CD4-positive, alpha-beta memory T cell (primary cell): ENCODE measurements around the gene SMPD3. TPM values are rescaled to one million over a fixed set of nuclear protein-coding genes. Genes with fewer than 3 reads are reported as not detected.

Experiments used
- CTCF ChIA-PET: fragments of 350-600 bp; sonication (Branson Sonifier 250); formaldehyde crosslinking; loops from one replicate; lab custom pipeline; 2021; ENCODE audit warnings: inconsistent platforms; ENCODE audit not compliant: partially characterized antibody; lab: Charles Lee
- POLR2A ChIA-PET: fragments of 350-600 bp; sonication (Branson Sonifier 250); formaldehyde crosslinking; loops from one replicate; lab custom pipeline; 2021; ENCODE audit not compliant: partially characterized antibody; lab: Charles Lee
- DNase-seq, 5 donors: peaks; one replicate each; pipeline versions ENCODE4 v3.0.0 to v3.0.0-alpha.2; 2020 to 2022; ENCODE audit warnings: mixed read lengths in 1 of 5
- H3K27ac ChIP-seq: one replicate; pipeline ENCODE4 v1.7.0; 2013; ENCODE audit warnings: low read depth, low read length
- H3K27me3 ChIP-seq: 2 replicates; pipeline ENCODE4 v1.7.0; 2013; ENCODE audit warnings: mild to moderate bottlenecking, low read length, moderate library complexity; ENCODE audit not compliant: insufficient read depth
- H3K36me3 ChIP-seq: 2 replicates; pipeline ENCODE4 v1.7.0; 2013; ENCODE audit warnings: mild to moderate bottlenecking, low read length, moderate library complexity; ENCODE audit not compliant: insufficient read depth
- H3K4me1 ChIP-seq: 2 replicates; pipeline ENCODE4 v1.7.0; 2013; ENCODE audit warnings: mild to moderate bottlenecking, low read length, moderate library complexity; ENCODE audit not compliant: insufficient read depth
- H3K4me3 ChIP-seq, 2 donors: one replicate each; pipeline ENCODE4 v1.7.0; 2013; ENCODE audit warnings: low read length in 2 of 2, mild to moderate bottlenecking in 1 of 2
- H3K9me3 ChIP-seq, 2 donors: one replicate each; pipeline ENCODE4 v1.7.0; 2013; ENCODE audit warnings: low read length in 2 of 2, control low read depth in 1 of 2; ENCODE audit not compliant: control insufficient read depth in 1 of 2
- H3K27ac Mint-ChIP-seq, 7 donors: one replicate each; pipeline ENCODE4 v1.8.0; 2020 to 2021; ENCODE audit warnings: mixed read lengths in 7 of 7, mild to moderate bottlenecking in 6 of 7, inconsistent platforms in 3 of 7, moderate library complexity in 3 of 7
- H3K27me3 Mint-ChIP-seq, 2 donors: one replicate each; pipeline ENCODE4 v1.8.0; 2020 to 2021; ENCODE audit warnings: mixed read lengths in 2 of 2
- H3K36me3 Mint-ChIP-seq, 2 donors: one replicate each; pipeline ENCODE4 v1.8.0; 2020 to 2021; ENCODE audit warnings: mixed read lengths in 2 of 2, inconsistent platforms in 1 of 2, mild to moderate bottlenecking in 1 of 2
- H3K4me1 Mint-ChIP-seq, 4 donors: one replicate each; pipeline ENCODE4 v1.8.0; 2020 to 2021; ENCODE audit warnings: mixed read lengths in 4 of 4, mild to moderate bottlenecking in 1 of 4
- H3K4me3 Mint-ChIP-seq, 8 donors: one replicate each; pipeline ENCODE4 v1.8.0; 2020 to 2021; ENCODE audit warnings: mixed read lengths in 8 of 8, mild to moderate bottlenecking in 7 of 8, moderate library complexity in 6 of 8, inconsistent platforms in 3 of 8
- H3K9me3 Mint-ChIP-seq, 8 donors: one replicate each; pipeline ENCODE4 v1.8.0; 2020 to 2021; ENCODE audit warnings: mixed read lengths in 8 of 8, mild to moderate bottlenecking in 5 of 8, inconsistent platforms in 3 of 8, moderate library complexity in 1 of 8
- intact Hi-C: fragments of 100-400 bp; cut with micrococcal nuclease; formaldehyde crosslinking; loops from one replicate; pipeline ENCODE4 v1.15.1; 2023
- polyA plus RNA-seq, 2 donors: library from polyadenylated mRNA; unstranded; fragments of 300-500 nt; fragmentation: Illumina TruSeq; gene quantifications; one replicate each; pipeline ENCODE4 v1.2.3, GENCODE V29; 2021
- total RNA-seq, 2 experiments: library from RNA; stranded (reverse); gene quantifications; one replicate each; pipeline ENCODE4 v1.2.3, GENCODE V29; 2021

The SMPD3 gene
- total and polyA plus RNA-seq, 4 experiments from 2014 or later, result 0.63 to 3.1 (median 0.87) TPM

GRCh38 chr16:68436581-68436980, 11.7 kb downstream of the SMPD3 start:
- Mint-ChIP-seq H3K9me3 (peaks cover 0 to 11% (median 2%) of the 10 kb centered on the region in 8 donors), H3K36me3 (no peaks in the 10 kb centered on the region), H3K27me3 (peaks cover 0 to 2% of the 10 kb centered on the region in 2 donors), H3K27ac (no peak overlapping the region), H3K4me1 (peaks cover 7 to 11% (median 9%) of the 10 kb centered on the region in 4 donors), H3K4me3 (no peak overlapping the region)
- Histone ChIP-seq H3K4me3 (no peak overlapping the region), H3K27me3 (no peaks in the 10 kb centered on the region), H3K36me3 (no peaks in the 10 kb centered on the region), H3K9me3 (no peaks in the 10 kb centered on the region), H3K27ac (no peak overlapping the region), H3K4me1 (peaks cover 12% of the 10 kb centered on the region)
- POLR2A ChIA-PET, result no interaction called here
- intact Hi-C loops, result no loop called here
- DNase-seq, result no peak
- CTCF ChIA-PET, result no interaction called here

DNA sequence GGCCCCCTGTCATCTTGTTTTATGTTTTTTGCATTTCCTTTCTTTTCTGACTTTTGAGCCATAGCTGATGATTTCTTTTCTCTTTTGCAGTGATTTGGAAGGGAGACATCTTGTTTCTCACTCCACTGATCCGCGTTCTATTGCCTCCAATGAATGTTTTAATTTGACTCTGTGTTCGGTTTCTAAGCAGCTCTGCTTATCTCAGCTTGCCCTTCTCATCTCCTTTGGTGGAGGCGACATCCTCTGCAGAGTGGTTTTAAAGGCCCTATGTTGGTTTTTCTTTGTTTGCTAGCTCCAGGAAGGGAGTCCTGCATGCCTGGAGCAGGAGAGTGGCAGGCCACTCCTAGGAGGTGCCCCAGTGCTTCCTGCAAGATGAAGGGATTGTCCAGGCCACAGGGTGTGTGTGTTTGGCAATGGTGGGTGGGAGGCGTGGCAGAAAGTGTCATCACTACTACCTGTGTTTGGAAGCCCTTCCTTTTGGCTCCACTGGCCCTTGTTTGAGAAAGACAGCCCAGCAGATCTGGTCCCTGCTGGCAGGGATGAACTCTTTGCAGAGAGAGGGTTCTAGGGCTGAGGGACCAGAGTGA, 13.6 kb downstream of the SMPD3 start:
- CTCF ChIA-PET, result interaction anchor here (1.0 to 1.9 kb wide), 5 partner anchors 9 to 40 kb away, joined by 3 to 8 read pairs (median 5); no protein-coding TSS in a partner anchor
- H3K36me3 ChIP-seq, result no peaks in the 10 kb centered on the region
- H3K27ac Mint-ChIP-seq, result peak overlapping the region in 5 of 7 donors; percentile 20 to 55 (median 53)

GRCh38 chr16:68433316-68433715, 15.0 kb downstream of the SMPD3 start:
- Histone ChIP-seq H3K4me3 (no peak overlapping the region), H3K4me1 (peaks cover 12% of the 10 kb centered on the region), H3K9me3 (no peaks in the 10 kb centered on the region), H3K36me3 (no peaks in the 10 kb centered on the region), H3K27ac (no peak overlapping the region), H3K27me3 (no peaks in the 10 kb centered on the region)
- Mint-ChIP-seq H3K27ac (peak overlapping the region in 2 of 7 donors; percentile 50 to 60), H3K4me3 (no peak overlapping the region), H3K4me1 (peaks cover 7 to 11% (median 9%) of the 10 kb centered on the region in 4 donors), H3K27me3 (no peaks in the 10 kb centered on the region), H3K9me3 (peaks cover 0 to 11% (median 2%) of the 10 kb centered on the region in 8 donors), H3K36me3 (no peaks in the 10 kb centered on the region)
- POLR2A ChIA-PET, result interaction anchor here (2.1 to 2.9 kb wide), 2 partner anchors 15 kb away, joined by 5 to 15 read pairs; partner anchors contain the start of gene SMPD3
- DNase-seq, result no peak
- intact Hi-C loops, result no loop called here
- CTCF ChIA-PET, result no interaction called here

More for the DNA sequence above, 13.6 kb downstream of the SMPD3 start:
- Mint-ChIP-seq H3K4me3 (peak overlapping the region in 1 of 8 donors; percentile 61), H3K9me3 (peaks cover 0 to 11% (median 2%) of the 10 kb centered on the region in 8 donors), H3K4me1 (peaks cover 7 to 11% (median 9%) of the 10 kb centered on the region in 4 donors), H3K27me3 (peaks cover 0 to 2% of the 10 kb centered on the region in 2 donors), H3K36me3 (no peaks in the 10 kb centered on the region)
- Histone ChIP-seq H3K4me1 (peaks cover 12% of the 10 kb centered on the region), H3K4me3 (no peak overlapping the region), H3K9me3 (no peaks in the 10 kb centered on the region), H3K27ac (no peak overlapping the region), H3K27me3 (no peaks in the 10 kb centered on the region)
- intact Hi-C loops, result no loop called here
- POLR2A ChIA-PET, result interaction anchor here (0.6 to 2.9 kb wide), 4 partner anchors 9 to 172 kb away, joined by 3 to 15 read pairs (median 4); partner anchors contain the start of gene SMPD3
- no peak for DNase-seq

GRCh38 chr16:68432701-68433100, 15.6 kb downstream of the SMPD3 start:
- H3K27me3 Mint-ChIP-seq, result no peaks in the 10 kb centered on the region
- no peak for DNase-seq
- H3K27me3 ChIP-seq, result no peaks in the 10 kb centered on the region
- intact Hi-C loops, result no loop called here
- H3K4me3 ChIP-seq, result no peak overlapping the region
- H3K36me3 Mint-ChIP-seq, result no peaks in the 10 kb centered on the region
- H3K27ac ChIP-seq, result no peak overlapping the region
- H3K4me1 ChIP-seq, result peaks cover 12% of the 10 kb centered on the region
- ChIA-PET POLR2A (interaction anchor here (1.0 to 2.9 kb wide), 2 partner anchors 14 to 16 kb away, joined by 3 to 15 read pairs; partner anchors contain the start of gene SMPD3), CTCF (interaction anchor here (1.8 kb wide), 1 partner anchor 36 kb away, joined by 8 read pairs; no protein-coding TSS in a partner anchor)
- peaks cover 7 to 11% (median 9%) of the 10 kb centered on the region in 4 donors for H3K4me1 Mint-ChIP-seq
- H3K9me3 ChIP-seq, result no peaks in the 10 kb centered on the region
- H3K9me3 Mint-ChIP-seq, result peaks cover 0 to 10% (median 2%) of the 10 kb centered on the region in 8 donors
- H3K4me3 Mint-ChIP-seq, result no peak overlapping the region
- no peak overlapping the region for H3K27ac Mint-ChIP-seq
- no peaks in the 10 kb centered on the region for H3K36me3 ChIP-seq

GRCh38 chr16:68429076-68429854, 19.0 kb downstream of the SMPD3 start:
- CTCF ChIA-PET, result interaction anchor here (0.9 kb wide), 1 partner anchor 92 kb away, joined by 3 read pairs; no protein-coding TSS in a partner anchor
- no peak overlapping the region for H3K4me3 Mint-ChIP-seq

DNA sequence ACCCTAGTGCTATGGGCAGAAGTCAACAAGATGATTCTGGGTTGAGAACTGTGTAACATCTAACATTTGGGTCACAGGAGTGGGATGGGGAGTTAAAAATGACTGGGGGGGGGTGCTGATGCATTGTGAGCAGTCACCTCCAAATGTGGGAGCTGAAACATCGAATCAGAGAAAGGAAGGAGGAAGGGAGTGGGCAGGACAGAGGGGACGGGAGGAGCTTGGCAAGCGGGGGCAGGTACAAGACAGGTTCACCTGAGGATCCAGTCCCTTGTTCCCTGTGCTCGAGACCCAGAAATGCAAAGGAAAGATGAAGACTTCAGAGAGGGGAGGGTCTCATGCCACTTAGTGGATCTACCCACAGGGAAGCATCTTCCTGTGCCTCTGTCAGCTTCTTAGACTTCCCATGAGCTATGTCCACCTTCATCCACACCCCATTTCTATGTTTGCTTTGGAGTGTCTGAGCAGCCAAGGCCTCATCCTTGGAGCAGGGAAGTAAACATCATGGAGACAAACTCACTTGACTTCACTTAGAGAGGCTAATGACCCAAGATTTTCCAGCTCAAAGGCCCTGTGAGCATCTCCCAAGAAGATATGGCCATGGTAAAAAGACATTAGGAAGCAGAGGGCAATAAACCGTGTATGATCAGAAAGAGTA, 20.5 kb downstream of the SMPD3 start:
- peak overlapping the region in 1 of 7 donors; percentile 29 for H3K27ac Mint-ChIP-seq
- POLR2A ChIA-PET, result interaction anchor here (3.8 kb wide), 1 partner anchor 11 kb away, joined by 22 read pairs; no protein-coding TSS in a partner anchor
- CTCF ChIA-PET, result interaction anchor here (0.5 to 1.0 kb wide), 3 partner anchors 10 to 209 kb away, joined by 3 to 4 read pairs (median 3); no protein-coding TSS in a partner anchor
- no peak for DNase-seq
- intact Hi-C loops, result no loop called here
- no peaks in the 10 kb centered on the region for H3K36me3 ChIP-seq
- no peaks in the 10 kb centered on the region for H3K9me3 Mint-ChIP-seq
- no peak overlapping the region for H3K27ac ChIP-seq
- peaks cover 11% of the 10 kb centered on the region for H3K4me1 ChIP-seq
- no peak overlapping the region for H3K4me3 ChIP-seq
- no peaks in the 10 kb centered on the region for H3K27me3 Mint-ChIP-seq
- no peaks in the 10 kb centered on the region for H3K27me3 ChIP-seq
- no peak overlapping the region for H3K4me3 Mint-ChIP-seq
- H3K36me3 Mint-ChIP-seq, result no peaks in the 10 kb centered on the region
- peaks cover 14 to 24% (median 20%) of the 10 kb centered on the region in 4 donors for H3K4me1 Mint-ChIP-seq
- no peaks in the 10 kb centered on the region for H3K9me3 ChIP-seq

More at GRCh38 chr16:68429076-68429854, 19.0 kb downstream of the SMPD3 start:
- Histone ChIP-seq H3K9me3 (no peaks in the 10 kb centered on the region), H3K4me1 (peaks cover 14% of the 10 kb centered on the region), H3K36me3 (no peaks in the 10 kb centered on the region), H3K27me3 (no peaks in the 10 kb centered on the region), H3K27ac (no peak overlapping the region), H3K4me3 (no peak overlapping the region)
- H3K27me3 Mint-ChIP-seq, result no peaks in the 10 kb centered on the region
- intact Hi-C loops, result no loop called here
- no peaks in the 10 kb centered on the region for H3K36me3 Mint-ChIP-seq
- H3K27ac Mint-ChIP-seq, result no peak overlapping the region
- H3K4me1 Mint-ChIP-seq, result peaks cover 13 to 17% (median 14%) of the 10 kb centered on the region in 4 donors
- no peaks in the 10 kb centered on the region for H3K9me3 Mint-ChIP-seq
- POLR2A ChIA-PET, result interaction anchor here (1.1 to 3.8 kb wide), 2 partner anchors 12 kb away, joined by 3 to 22 read pairs; no protein-coding TSS in a partner anchor
- no peak for DNase-seq
